Ramos (cell line): ENCODE data around the gene IBA57.
"Not testable (repeated sequence)": the region's sequence is repeated elsewhere in the genome, so short reads cannot be mapped to it uniquely, and the experiment has no call there.

ENCODE experiments used
- in situ Hi-C: fragments of 300-500 bp; cut with MboI; formaldehyde crosslinking; loops from one replicate; pipeline ENCODE4 v1.14.3; 2022; ENCODE audit warnings: low sequenced_read_pairs; ENCODE audit not compliant: unreplicated experiment

The IBA57 gene

DNA sequence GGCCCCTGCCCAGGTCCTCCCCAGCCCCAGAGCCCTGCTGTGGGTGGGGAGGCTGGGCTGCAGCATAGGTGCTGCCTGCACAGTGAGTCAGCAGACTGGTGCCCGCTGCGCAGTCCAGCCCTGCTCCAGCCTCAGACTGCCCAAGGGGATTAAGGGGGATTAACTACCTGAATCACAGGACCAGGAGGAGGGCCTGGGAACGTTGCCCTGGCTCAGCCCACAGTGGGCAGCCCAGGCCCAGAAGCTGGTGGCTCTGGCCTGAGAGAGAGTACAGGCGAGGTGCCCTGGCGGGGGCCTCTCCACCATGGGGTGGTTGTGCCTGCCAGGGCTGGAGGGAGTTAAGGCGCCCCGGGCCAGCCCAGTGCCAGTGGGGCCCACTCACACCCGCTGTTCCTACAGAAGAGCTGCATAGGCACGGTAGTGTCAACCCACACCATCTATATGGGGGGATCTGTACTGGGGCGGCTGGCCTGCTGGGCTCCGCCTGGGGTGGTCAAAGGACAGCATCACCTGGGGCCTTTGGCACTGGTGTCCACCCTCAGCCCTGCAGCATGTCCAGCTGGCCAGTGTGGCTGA lies 44.6 kb downstream of the IBA57 start:
- in situ Hi-C loops: no loop called here

DNA sequence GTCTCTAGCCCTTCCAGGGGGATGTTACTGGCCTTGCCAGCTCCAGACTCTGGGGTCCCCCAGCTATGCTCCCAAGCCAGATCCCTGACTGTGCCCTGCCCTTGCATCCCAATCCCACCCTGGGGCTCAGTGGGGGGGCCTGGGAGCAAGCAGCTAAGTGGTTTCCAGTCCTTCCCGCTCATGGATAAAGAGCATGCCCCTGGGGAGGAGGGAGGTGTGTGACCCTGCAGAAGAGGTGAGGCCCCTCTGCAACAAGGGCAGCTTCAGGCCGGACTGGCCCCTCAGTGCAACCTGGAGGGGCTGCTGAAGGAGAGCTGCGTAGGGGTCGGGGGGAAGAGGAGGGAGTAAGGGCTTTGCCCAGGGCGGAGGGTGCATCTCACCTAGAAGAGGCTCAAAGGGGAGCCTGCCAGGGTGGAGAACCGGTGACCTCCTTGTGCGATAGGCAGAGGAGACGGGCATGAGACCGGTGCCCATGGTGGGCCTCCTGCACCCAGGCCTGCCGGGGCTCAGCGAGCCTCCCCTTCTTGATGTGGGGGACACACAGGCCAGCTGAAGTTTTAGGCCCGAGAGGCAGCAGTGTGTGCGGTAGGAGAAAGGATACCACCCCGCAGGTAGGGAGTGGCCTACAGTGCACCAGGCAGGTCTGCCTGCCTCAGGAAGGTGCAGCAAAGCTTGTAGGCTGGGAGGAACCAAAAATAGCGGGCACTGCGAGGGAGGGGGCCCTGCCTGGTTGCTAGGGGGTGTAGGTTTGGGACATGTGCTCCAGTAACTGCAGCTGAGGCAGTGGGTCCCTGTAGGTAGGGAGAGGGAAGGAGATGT lies 45.3 kb downstream of the IBA57 start:
- in situ Hi-C loops: no loop called here

- in situ Hi-C loops: no loop called here
Measured at GRCh38 chr1:228211531-228212414, 46.2 kb downstream of the IBA57 start.

DNA sequence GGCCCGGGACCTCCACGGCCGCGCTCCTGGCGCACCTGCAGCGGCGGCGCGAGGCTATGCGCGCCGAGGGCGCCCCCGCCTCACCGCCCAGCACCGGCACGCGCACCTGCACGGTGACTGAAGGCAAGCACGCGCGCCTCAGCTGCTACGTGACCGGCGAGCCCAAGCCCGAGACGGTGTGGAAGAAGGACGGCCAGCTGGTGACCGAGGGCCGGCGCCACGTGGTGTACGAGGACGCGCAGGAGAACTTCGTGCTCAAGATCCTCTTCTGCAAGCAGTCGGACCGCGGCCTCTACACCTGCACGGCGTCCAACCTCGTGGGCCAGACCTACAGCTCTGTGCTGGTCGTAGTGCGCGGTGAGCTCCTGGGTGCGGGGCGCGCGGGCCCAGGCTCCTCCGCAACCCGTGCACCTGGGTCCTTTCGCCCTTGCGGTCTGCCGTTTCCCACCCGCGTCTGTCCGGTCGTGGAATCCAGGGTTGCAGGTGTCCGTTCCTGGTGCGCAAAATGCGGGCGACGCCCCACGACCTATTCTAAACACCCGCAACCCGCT lies 46.9 kb downstream of the IBA57 start:
- in situ Hi-C loops: no loop called here

DNA sequence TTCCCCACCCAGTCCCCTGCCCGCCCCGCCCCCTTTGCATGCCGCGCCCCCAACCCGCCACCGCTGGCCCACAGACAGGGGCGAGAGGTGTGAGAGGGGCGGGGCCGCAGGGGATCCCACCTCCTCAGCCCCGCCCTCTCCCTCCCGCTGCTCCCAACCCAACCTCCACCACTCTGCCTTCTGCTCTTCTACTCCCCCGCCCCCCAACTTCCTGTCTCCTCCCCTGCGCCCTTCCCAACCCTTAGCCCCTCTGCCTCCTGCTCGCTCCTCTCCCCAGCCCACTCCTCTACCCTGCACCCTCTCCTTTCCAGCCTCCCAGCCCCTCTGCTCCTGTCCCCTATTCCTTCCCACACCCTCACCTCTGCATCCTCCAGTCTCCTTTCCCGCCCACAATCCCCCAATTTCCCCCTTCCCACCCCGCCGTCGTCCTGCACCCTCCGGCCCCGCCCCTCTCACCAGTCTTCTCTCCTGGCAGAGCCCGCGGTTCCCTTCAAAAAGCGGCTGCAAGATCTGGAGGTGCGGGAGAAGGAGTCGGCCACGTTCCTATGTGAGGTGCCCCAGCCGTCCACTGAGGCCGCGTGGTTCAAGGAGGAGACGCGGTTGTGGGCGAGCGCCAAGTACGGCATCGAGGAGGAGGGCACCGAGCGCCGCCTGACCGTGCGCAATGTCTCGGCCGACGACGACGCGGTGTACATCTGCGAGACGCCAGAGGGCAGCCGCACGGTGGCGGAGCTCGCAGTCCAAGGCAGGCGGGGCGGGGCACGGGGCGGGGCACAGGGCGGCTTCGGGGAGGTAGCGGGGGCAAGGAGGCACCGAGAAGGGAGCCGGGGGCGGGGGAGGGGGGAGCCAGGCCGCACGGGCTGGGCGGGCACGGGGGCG lies 47.6 kb downstream of the IBA57 start:
- in situ Hi-C loops: no loop called here

GRCh38 chr1:228213917-228214808 lies 48.6 kb downstream of the IBA57 start:
- in situ Hi-C loops: no loop called here

DNA sequence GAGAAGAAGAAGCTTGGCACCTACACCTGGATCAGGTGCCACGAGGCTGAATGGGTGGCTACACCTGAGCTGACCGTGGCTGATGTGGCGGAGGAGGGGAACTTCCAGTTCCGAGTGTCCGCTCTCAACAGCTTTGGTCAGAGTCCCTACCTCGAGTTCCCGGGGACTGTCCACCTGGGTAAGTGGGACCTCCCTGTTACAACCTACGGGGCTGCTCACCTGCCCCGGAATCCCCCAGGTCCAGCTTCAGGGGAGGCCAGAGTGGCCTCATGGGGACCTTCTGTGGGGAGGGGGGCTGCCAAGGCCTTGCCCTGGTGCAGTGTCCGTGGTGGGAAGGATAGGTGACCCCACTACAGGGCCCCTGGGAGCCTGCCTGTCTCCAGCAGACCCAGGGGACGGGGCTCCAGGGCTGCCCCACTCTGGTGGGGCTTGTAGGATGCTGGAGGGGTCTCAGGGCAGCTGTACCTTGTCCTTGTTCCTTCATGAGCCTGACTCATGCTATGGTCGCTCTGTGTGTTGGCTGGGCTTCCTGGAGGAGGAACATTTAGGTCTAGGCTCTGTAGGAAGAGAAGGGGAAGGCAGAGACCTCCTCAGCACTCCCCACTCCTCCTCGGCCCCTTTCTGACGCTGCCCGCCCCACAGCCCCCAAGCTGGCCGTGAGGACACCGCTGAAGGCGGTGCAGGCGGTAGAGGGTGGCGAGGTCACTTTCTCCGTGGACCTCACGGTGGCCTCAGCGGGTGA lies 49.5 kb downstream of the IBA57 start:
- in situ Hi-C loops: no loop called here

DNA sequence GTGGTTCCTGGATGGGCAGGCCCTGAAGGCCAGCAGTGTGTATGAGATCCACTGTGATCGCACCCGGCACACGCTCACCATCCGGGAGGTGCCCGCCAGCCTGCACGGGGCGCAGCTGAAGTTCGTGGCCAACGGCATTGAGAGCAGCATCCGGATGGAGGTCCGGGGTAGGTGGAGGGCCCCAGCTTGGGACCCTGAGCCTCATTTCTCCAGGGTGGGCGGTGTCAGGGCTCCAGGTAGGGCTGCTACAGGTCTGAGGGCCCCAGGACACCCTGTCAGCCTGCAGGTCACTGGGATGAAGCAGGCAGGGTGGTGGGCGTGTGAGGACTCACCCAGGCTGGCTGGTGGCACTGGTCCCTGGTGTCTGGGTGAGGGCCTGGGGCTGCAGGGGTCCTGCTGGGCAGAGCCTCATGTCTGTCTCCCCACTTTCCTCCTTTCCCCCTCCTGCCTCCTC lies 50.1 kb downstream of the IBA57 start:
- in situ Hi-C loops: no loop called here

DNA sequence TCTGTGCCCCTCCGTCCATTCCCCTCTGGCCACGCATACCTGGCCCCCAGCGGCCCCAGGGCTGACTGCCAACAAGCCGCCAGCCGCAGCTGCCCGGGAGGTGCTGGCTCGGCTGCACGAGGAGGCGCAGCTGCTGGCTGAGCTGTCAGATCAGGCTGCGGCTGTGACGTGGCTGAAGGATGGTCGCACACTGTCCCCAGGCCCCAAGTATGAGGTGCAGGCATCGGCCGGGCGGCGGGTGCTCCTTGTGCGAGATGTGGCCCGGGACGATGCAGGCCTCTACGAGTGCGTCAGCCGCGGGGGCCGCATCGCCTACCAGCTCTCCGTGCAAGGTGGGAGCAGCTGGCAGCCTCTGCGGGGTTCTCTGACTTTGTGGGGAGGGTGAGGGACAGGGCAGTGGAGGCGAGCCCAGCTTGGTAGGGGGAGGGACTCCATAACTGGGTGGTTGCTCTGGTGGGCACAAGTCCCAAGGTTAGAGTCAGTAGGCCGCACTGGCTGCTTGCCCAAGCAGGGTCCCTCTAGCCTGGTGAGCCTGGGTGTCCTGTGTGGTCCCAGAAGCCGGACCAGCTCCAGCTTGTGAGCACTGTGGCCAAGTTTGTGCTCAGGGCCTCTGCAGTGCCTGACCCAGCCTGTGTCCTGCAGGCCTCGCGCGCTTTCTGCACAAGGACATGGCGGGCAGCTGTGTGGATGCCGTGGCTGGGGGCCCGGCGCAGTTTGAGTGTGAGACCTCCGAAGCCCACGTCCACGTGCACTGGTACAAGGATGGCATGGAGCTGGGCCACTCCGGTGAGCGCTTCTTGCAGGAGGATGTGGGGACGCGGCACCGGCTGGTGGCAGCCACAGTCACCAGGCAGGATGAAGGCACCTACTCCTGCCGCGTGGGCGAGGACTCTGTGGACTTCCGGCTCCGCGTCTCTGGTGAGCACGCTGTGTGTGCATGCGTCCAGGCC lies 51.0 kb downstream of the IBA57 start:
- in situ Hi-C loops: no loop called here

DNA sequence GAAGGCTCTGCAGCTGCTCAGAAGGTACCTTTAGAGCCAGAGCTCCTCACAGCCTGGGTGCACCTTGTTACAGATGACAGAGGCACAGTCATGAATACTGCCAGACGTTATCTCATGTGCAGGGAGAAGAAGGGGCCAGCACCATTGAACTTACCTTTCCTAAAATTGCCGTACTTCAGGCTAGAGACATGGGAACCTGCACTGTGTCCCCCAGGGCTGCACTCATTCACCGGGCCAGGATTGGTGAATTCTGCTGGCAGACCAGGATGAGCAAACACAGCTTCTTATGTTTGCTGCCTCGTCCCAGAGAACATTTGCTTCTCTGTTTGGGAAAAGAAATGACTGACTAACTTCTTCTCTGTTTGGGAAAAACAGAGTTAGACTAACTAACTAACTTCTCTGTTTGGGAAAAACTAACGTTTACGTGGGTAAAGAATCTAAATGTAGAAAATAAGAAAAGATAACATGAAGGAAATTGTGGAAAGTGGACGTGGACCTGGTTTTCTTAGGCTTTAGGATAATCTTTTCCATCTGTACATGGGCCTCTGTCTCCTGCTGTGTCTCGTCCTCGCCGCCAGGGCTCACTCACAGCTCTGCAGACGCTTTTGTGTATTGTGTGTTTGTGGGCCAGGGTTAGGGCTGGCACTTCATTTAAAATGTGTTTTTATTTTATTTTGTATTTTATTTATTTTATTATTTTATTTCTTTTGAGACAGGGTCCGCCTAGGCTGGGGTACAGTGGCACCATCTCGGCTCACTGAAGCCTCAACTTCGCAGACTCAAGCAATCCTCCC lies 52.1 kb downstream of the IBA57 start:
- in situ Hi-C loops: no loop called here

DNA sequence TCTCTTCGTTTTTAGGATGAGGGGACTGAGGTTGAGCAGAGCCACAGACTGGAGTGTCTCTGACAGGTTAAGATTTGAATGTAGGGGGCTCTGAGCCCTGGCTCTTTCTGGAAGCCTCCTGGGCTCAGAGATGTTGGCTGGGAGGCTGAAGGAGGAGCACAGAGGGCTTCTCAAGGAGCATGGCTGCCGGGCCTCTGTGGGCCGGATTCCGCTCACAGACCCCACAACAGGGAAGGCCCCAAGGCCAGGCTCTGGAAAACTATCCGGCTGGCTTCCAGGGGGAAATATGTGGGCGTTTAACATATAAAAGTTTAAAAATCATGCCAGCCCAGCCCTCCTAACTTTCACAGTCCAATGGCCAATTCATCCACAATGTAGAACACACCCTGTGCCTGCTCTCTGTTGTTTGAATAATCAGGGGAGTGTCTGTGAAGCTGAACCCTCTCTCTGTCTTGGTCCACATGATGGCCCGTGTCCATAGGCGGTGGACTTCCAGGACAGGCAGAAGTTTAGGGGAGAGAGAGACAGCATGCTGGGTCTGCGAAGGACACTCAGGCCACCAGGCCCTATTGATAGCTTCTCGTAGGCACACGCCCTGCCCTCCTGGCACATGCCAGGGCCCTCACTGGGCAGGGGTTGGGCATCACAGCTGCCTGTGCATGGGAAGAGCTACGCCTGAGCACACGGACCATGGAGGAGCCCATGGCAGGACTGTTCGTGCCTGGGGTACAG lies 53.1 kb downstream of the IBA57 start:
- in situ Hi-C loops: no loop called here

- in situ Hi-C loops: no loop called here
Measured at GRCh38 chr1:228219245-228219961, 53.8 kb downstream of the IBA57 start.

- in situ Hi-C loops: no loop called here
Measured at GRCh38 chr1:228219962-228220780, 54.6 kb downstream of the IBA57 start.

GRCh38 chr1:228221097-228221496 lies 55.5 kb downstream of the IBA57 start:
- in situ Hi-C loops: not testable (repeated sequence)
